HAP-1 (cell line): Measurements from ENCODE around the gene TRIM37.

Source experiments
- DNase-seq, 2 experiments: peaks; one replicate each; pipeline ENCODE4 v3.0.0-alpha.2; 2016 to 2020; ENCODE audit warnings: low spot score in 2 of 2
- H3K27me3 ChIP-seq: fragments of 250-450 bp; sonication (Bioruptor Pico); 2 replicates; pipeline ENCODE4 v1.5.1; 2020; ENCODE audit warnings: low read depth, mild to moderate bottlenecking, moderate library complexity
- H3K36me3 ChIP-seq: fragments of 250-450 bp; sonication (Bioruptor Pico); replicated peaks from 2 replicates; pipeline ENCODE4 v1.5.1; 2020; ENCODE audit warnings: mild to moderate bottlenecking
- H3K4me1 ChIP-seq: fragments of 250-450 bp; sonication (Bioruptor Pico); 2 replicates; pipeline ENCODE4 v1.5.1; 2020; ENCODE audit warnings: mild to moderate bottlenecking
- H3K4me3 ChIP-seq: fragments of 250-450 bp; sonication (Bioruptor Pico); 2 replicates; pipeline ENCODE4 v1.5.1; 2020; ENCODE audit warnings: mild to moderate bottlenecking, moderate library complexity
- H3K9me3 ChIP-seq: fragments of 250-450 bp; sonication (Bioruptor Pico); 2 replicates; pipeline ENCODE4 v1.5.1; 2020; ENCODE audit warnings: mild to moderate bottlenecking, moderate library complexity
- in situ Hi-C: fragments of 300-500 bp; cut with MboI; formaldehyde crosslinking; loops from 3 replicates; pipeline ENCODE4 v1.14.3; 2020; ENCODE audit warnings: low sequenced_read_pairs, inconsistent platforms, mixed read lengths

Gene TRIM37

GRCh38 chr17:59003860-59004259 is 102.8 kb downstream of the TRIM37 start:
- Histone ChIP-seq H3K4me1 (peaks cover 23% of the 10 kb centered on the region), H3K9me3 (no peaks in the 10 kb centered on the region), H3K36me3 (peaks cover 9% of the 10 kb centered on the region; the same call in 1 of the 2 replicates), H3K27me3 (no peaks in the 10 kb centered on the region), H3K4me3 (no peak overlapping the region)
- in situ Hi-C loops: no loop called here
- no peak for DNase-seq

GRCh38 chr17:59002848-59003247 is 103.8 kb downstream of the TRIM37 start:
- in situ Hi-C loops: no loop called here
- Histone ChIP-seq H3K4me3 (no peak overlapping the region), H3K36me3 (peaks cover 12% of the 10 kb centered on the region), H3K4me1 (peaks cover 28% of the 10 kb centered on the region), H3K27me3 (no peaks in the 10 kb centered on the region), H3K9me3 (no peaks in the 10 kb centered on the region)
- no peak for DNase-seq

GRCh38 chr17:59002126-59002525 is 104.6 kb downstream of the TRIM37 start:
- DNase-seq: no peak
- peaks cover 13% of the 10 kb centered on the region for H3K36me3 ChIP-seq
- H3K4me3 ChIP-seq: no peak overlapping the region
- no peaks in the 10 kb centered on the region for H3K27me3 ChIP-seq
- H3K9me3 ChIP-seq: no peaks in the 10 kb centered on the region
- in situ Hi-C loops: no loop called here
- peaks cover 28% of the 10 kb centered on the region for H3K4me1 ChIP-seq

DNA sequence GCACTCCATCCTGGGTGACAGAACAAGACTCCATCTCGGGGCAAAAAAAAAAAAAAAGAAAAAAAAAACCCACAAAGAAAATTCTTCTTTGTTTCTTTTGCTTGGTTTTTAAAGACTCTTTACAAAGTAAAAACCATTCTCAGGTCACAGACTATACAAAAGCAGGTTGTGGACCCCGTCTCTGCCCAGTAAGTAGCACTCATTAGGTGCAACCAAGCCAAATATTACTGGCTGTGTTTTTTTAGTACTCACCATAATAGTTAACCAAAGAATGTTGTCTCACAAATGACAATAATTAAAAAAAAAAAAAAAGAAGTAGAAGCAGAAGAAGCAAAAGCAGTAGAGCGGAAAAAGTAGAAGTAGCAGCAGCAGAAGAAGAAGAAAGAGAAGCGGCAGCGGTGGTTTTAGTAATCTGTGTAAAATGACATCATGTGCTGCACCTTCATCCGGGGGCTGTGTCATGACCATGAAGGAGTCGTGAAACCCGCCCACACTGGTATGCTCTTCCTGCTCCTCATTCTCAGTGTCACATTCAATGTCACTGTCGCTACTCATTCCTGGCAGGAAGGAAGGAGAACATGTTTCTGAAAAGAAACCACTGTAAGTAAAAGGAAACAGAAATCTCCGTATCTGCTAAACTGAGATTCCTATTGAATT is 105.4 kb downstream of the TRIM37 start:
- Histone ChIP-seq H3K36me3 (peaks cover 17% of the 10 kb centered on the region), H3K4me3 (no peak overlapping the region), H3K27me3 (no peaks in the 10 kb centered on the region), H3K4me1 (peaks cover 28% of the 10 kb centered on the region), H3K9me3 (no peaks in the 10 kb centered on the region)
- in situ Hi-C loops: no loop called here
- peak; percentile 38 for DNase-seq

- Histone ChIP-seq H3K4me1 (peaks cover 28% of the 10 kb centered on the region), H3K9me3 (no peaks in the 10 kb centered on the region), H3K36me3 (peaks cover 17% of the 10 kb centered on the region), H3K4me3 (no peak overlapping the region), H3K27me3 (no peaks in the 10 kb centered on the region)
- in situ Hi-C loops: no loop called here
- DNase-seq: no peak
These were observed 106.7 kb downstream of the TRIM37 start for GRCh38 chr17:59000022-59000421.

DNA sequence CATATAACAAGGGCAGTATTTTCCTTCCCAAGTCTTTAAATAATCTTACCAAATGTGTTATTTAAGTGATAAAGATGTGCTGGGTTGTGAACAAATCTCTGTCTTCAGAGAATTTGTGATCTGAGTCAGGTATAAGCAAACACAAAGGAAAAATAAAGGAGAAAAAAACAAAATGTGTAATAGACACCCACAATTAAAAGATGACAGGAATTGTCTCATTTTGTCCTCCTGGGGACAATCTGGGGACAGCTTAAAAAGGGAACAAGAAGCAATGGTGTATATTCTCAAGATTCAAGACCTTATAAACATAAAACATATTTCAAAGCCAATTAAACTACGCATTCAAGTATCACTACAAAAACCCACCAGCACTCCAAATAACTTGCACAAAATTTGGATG is 107.2 kb downstream of the TRIM37 start:
- Histone ChIP-seq H3K9me3 (no peaks in the 10 kb centered on the region), H3K4me1 (peaks cover 28% of the 10 kb centered on the region), H3K27me3 (no peaks in the 10 kb centered on the region), H3K4me3 (no peak overlapping the region), H3K36me3 (peaks cover 17% of the 10 kb centered on the region)
- no peak for DNase-seq
- in situ Hi-C loops: loop anchor here (10.0 kb wide), 1 partner anchor 405 kb away; no protein-coding TSS in a partner anchor

DNA sequence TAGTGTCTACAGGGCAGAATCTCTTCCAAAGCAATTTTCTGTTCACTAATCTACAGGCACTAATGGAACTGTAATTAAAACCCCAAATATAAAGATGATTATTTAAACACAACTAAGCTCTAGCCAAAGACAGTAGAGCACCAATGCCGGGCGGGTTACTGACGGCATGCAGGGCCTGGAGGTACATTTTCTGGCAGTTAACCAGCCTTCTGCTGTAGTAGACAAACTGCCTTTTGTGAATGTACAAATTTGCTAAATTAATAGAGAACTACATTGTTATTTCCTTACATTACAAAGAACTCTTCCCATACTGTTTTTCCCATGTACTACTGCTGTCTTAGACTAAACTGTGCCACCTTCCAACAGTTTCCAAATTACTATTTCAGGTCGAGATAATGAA is 107.8 kb downstream of the TRIM37 start:
- Histone ChIP-seq H3K36me3 (peaks cover 17% of the 10 kb centered on the region), H3K9me3 (no peaks in the 10 kb centered on the region), H3K4me3 (no peak overlapping the region), H3K4me1 (peaks cover 28% of the 10 kb centered on the region), H3K27me3 (no peaks in the 10 kb centered on the region)
- no peak for DNase-seq
- in situ Hi-C loops: loop anchor here (10.0 kb wide), 1 partner anchor 404 kb away; no protein-coding TSS in a partner anchor

DNA sequence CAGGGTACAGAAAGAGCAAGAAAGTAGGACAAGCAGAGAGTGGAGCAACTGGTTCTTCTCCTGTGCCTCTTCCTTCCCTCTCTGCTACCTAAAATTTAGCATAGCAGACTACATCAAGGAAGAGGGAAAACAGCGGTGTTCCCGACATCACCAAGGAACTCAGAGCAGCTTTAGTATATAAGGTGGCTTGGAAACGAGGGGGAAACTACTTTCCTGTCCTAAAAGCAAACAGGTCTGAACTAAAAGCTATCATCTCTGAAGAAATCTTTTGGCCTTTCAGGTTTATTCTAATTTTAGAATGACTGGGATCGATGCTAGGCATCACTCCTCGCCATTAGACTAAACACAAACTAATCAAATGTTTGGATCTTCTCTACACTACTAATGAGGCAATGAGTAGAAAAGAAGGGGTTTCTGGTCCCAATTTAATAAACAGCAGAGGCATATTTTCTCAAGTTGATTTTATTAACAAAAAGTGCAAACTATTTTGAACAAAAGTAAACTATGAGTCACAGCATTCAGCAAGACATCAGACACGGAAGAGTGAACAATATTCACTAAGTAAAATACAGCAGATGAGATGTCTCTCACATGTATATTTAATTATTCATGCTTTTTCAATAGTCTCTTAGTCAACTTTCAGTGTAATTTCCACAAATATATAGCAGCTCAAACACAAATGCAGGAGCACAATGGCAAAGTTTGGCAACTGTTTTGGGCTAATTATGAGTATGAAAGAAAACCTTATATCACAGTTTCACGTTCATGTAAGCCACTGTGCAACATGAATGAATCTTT is 108.7 kb downstream of the TRIM37 start:
- no peaks in the 10 kb centered on the region for H3K9me3 ChIP-seq
- no peak for DNase-seq
- in situ Hi-C loops: loop anchor here (10.0 kb wide), 1 partner anchor 403 kb away; no protein-coding TSS in a partner anchor
- H3K36me3 ChIP-seq: peaks cover 17% of the 10 kb centered on the region
- H3K4me3 ChIP-seq: no peak overlapping the region
- H3K27me3 ChIP-seq: no peaks in the 10 kb centered on the region
- H3K4me1 ChIP-seq: peaks cover 22% of the 10 kb centered on the region

DNA sequence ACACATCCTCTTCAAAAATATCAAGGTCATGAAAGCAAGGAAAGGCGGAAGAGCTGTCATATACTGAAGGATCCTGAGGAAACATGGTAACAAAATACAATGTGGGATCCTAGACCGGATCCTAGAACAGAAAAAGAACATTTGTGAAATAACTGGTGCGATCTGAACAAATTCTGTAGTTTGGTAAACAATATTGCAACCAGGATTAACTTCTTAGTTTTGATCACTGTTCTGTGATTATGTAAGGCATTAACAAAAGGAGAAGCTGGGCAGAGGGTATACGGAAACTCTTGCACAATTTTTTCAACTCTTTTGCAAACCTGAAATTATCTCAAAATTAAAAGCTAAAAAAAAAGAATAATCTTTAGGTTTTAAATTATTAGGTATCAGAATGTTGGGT is 109.7 kb downstream of the TRIM37 start:
- Histone ChIP-seq H3K4me1 (peaks cover 12% of the 10 kb centered on the region), H3K9me3 (no peaks in the 10 kb centered on the region), H3K4me3 (no peak overlapping the region), H3K36me3 (peaks cover 17% of the 10 kb centered on the region), H3K27me3 (no peaks in the 10 kb centered on the region)
- DNase-seq: no peak
- in situ Hi-C loops: loop anchor here (10.0 kb wide), 1 partner anchor 402 kb away; no protein-coding TSS in a partner anchor

DNA sequence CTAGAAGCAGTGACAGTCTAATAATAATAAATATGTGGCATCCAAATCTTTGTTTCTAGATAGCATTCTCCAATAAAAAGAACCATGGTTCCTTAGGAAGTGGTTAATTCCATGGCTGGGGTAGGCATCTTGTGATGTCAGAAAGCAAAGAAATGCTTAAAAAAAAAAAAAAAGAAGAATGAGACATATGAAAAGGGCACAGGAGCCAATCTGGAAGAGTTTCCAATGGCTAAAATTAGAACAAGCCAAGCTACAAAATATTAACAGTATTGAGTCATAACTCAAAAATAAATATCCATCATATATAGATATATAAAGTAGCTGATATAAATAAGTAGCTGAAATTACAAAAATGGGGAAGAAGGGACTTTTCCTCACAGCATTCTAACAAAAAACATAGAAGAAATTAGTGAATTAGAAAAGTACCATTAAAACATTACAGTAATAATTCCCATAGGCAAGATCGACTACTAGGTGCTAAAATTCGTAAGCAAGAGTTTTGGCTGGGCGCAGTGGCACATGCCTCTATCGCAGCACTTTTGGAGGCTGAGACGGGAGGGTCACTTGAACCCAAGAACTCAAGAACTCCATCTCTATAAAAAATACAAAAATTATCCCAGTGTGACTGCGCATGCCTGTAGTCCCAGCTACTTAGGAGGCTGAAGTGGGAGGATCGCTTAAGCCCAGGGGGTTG is 111.3 kb downstream of the TRIM37 start:
- no peak for DNase-seq
- H3K4me3 ChIP-seq: no peak overlapping the region
- H3K9me3 ChIP-seq: no peaks in the 10 kb centered on the region
- peaks cover 17% of the 10 kb centered on the region for H3K36me3 ChIP-seq
- H3K27me3 ChIP-seq: no peaks in the 10 kb centered on the region
- in situ Hi-C loops: loop anchor here (10.0 kb wide), 1 partner anchor 401 kb away; no protein-coding TSS in a partner anchor
- peaks cover 6% of the 10 kb centered on the region for H3K4me1 ChIP-seq

DNA sequence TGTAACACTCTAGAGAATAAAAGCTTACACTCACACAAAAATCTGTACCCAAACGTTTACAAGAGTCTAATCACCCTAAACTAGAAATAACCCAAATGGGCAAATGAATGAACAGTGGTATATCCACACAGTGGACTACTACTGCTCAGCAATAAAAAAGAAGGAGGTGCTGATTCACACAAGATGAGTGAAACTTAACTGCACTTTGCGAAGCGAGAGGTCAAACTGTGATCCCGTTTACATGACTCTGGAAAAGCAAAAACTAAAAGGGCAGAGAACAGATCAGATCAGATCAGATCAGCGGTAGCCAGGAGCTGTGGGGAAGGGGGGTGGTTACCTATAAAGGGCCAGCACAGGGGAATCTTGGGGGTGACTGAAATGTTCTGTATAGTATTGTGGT is 113.4 kb downstream of the TRIM37 start:
- Histone ChIP-seq H3K36me3 (peaks cover 7% of the 10 kb centered on the region), H3K9me3 (no peaks in the 10 kb centered on the region), H3K4me3 (no peak overlapping the region), H3K27me3 (no peaks in the 10 kb centered on the region), H3K4me1 (peaks cover 2% of the 10 kb centered on the region; the same call in 1 of the 2 replicates)
- in situ Hi-C loops: loop anchor here (5.0 to 10.0 kb wide), 2 partner anchors 276 to 399 kb away; no protein-coding TSS in a partner anchor
- no peak for DNase-seq

GRCh38 chr17:58991718-58992331 is 114.9 kb downstream of the TRIM37 start:
- Histone ChIP-seq H3K36me3 (peaks cover 2% of the 10 kb centered on the region), H3K4me3 (no peak overlapping the region), H3K27me3 (no peaks in the 10 kb centered on the region), H3K4me1 (no peaks in the 10 kb centered on the region), H3K9me3 (no peaks in the 10 kb centered on the region)
- DNase-seq: no peak
- in situ Hi-C loops: loop anchor here (5.0 to 10.0 kb wide), 2 partner anchors 275 to 397 kb away; no protein-coding TSS in a partner anchor

DNA sequence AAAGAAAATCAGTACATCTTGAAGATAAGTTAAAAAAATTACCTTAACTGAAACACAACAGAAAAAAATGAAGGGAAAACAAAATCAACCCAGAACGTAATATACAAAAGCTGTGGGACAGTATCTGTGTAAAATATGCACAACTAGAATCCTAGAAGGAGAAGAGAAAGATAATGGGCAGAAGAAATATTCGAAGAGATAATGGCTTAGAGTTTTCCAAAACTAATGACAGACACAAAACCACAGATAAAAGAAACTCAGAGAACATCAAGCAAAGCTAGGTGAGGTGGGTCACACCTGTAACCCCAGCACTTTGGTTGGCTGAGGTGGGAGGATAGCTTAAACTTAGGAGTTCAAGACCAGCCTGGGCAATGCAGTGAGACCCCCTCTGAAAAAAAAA is 117.1 kb downstream of the TRIM37 start:
- H3K9me3 ChIP-seq: no peaks in the 10 kb centered on the region

More for the DNA sequence above, 117.1 kb downstream of the TRIM37 start:
- Histone ChIP-seq H3K4me1 (no peaks in the 10 kb centered on the region), H3K4me3 (no peak overlapping the region), H3K27me3 (no peaks in the 10 kb centered on the region), H3K36me3 (peaks cover 3% of the 10 kb centered on the region)
- no peak for DNase-seq
- in situ Hi-C loops: loop anchor here (5.0 to 10.0 kb wide), 2 partner anchors 272 to 395 kb away; no protein-coding TSS in a partner anchor
